A549 (cell line): Measurements from ENCODE around the gene NCCRP1. TPM values are rescaled to one million over a fixed set of nuclear protein-coding genes. Genes with fewer than 3 reads are reported as not detected.
A peak's percentile ranks its signal among the peaks of the same experiment; 100 is the strongest.

Source experiments
- ATAC-seq, 2 experiments: fragments of 200-7000 bp in 1 of 2; fragments of >200 bp in 1 of 2; cut with Nextera tagmentation in 1 of 2; cut with Tn5 transposase in 1 of 2; 3 replicates each; pipeline versions ENCODE4 v1.8.0 to v1.9.1; 2018 to 2020; ENCODE audit warnings: mild to moderate bottlenecking in 1 of 2, moderate library complexity in 1 of 2
- CTCF ChIA-PET: fragments of 300-600 bp; sonication (Branson Sonifier 250); formaldehyde crosslinking; extraction: SDS; loops from one replicate; lab custom pipeline; 2021; ENCODE audit warnings: antibody characterized with exemption, inconsistent platforms; lab: Yijun Ruan, JAX
- POLR2A ChIA-PET: fragments of 350-600 bp; formaldehyde crosslinking; extraction: SDS; loops from one replicate; lab custom pipeline; 2021; ENCODE audit warnings: antibody characterized with exemption, inconsistent platforms; lab: Yijun Ruan, JAX
- DNase-seq, 2 experiments: peaks; one replicate each; pipeline versions ENCODE4 v3.0.0 to v3.0.0-alpha.2; 2011 to 2016; ENCODE audit warnings: low read depth in 1 of 2, low spot score in 1 of 2
- FAIRE-seq: peaks from 2 replicates; lab custom pipeline; 2011; peaks lifted over from hg19 to GRCh38; lab: Jason Lieb, UNC
- H3K27ac ChIP-seq, 2 experiments: fragments of >200 bp; sonication (Bioruptor Twin); formaldehyde crosslinking; 3 replicates each; pipeline ENCODE4 v1.5.1; 2016 to 2017
- H3K4me1 ChIP-seq: fragments of >200 bp; sonication (Bioruptor Twin); formaldehyde crosslinking; 3 replicates; pipeline ENCODE4 v1.6.1; 2016
- H3K4me2 ChIP-seq: fragments of >200 bp; sonication (Bioruptor Twin); formaldehyde crosslinking; 3 replicates; pipeline ENCODE4 v1.6.1; 2016
- H3K4me3 ChIP-seq: fragments of >200 bp; sonication (Bioruptor Twin); formaldehyde crosslinking; 3 replicates; pipeline ENCODE4 v1.5.1; 2016
- H3K9me3 ChIP-seq: fragments of >200 bp; sonication (Bioruptor Twin); formaldehyde crosslinking; 3 replicates; pipeline ENCODE4 v1.6.1; 2016
- BCL3 ChIP-seq: fragments of >200 bp; sonication (Bioruptor Twin); formaldehyde crosslinking; IDR thresholded peaks from 3 replicates; pipeline ENCODE4 v1.6.1; 2016
- CBX8 ChIP-seq: fragments of 200-600 bp; sonication (generic); IDR thresholded peaks from 2 replicates; pipeline ENCODE4 v1.6.1; 2016
- ESRRA ChIP-seq: fragments of 150-350 bp; IDR thresholded peaks from 2 replicates; pipeline ENCODE4 v1.6.1; 2014; ENCODE audit warnings: mild to moderate bottlenecking, low read length, borderline replicate concordance
- FOSL2 ChIP-seq, 2 experiments: fragments of 450-650 bp in 1 of 2; fragments of >200 bp in 1 of 2; sonication (Bioruptor Twin) in 1 of 2; formaldehyde crosslinking; IDR thresholded peaks; 2 replicates each; pipeline versions ENCODE4 v1.5.0 to v1.6.1; 2016 to 2020; ENCODE audit warnings: mild to moderate bottlenecking in 1 of 2, moderate library complexity in 1 of 2
- FOXS1 ChIP-seq: fragments of 250-450 bp; sonication (Bioruptor Pico); IDR thresholded peaks from 2 replicates; pipeline ENCODE4 v1.5.0; 2020; ENCODE audit warnings: mild to moderate bottlenecking, moderate library complexity
- HDAC2 ChIP-seq: fragments of 200-600 bp; sonication (generic); IDR thresholded peaks from 2 replicates; pipeline ENCODE4 v1.6.1; 2016
- HOXA7 ChIP-seq: fragments of 250-450 bp; sonication (Bioruptor Pico); IDR thresholded peaks from 2 replicates; pipeline ENCODE4 v1.5.0; 2020; ENCODE audit warnings: mild to moderate bottlenecking, moderate library complexity
- NR3C1 ChIP-seq: fragments of >200 bp; sonication (Bioruptor Twin); formaldehyde crosslinking; IDR thresholded peaks from 3 replicates; pipeline ENCODE4 v1.6.1; 2017
- POLR2A ChIP-seq: IDR thresholded peaks from 2 replicates; pipeline ENCODE4 v1.6.1; 2012; ENCODE audit warnings: mild to moderate bottlenecking, low read length
- POLR2AphosphoS2 ChIP-seq: conservative IDR thresholded peaks from 2 replicates; pipeline ENCODE4 v1.6.1; 2012; ENCODE audit warnings: low read length, improper control_type of control experiment, inconsistent platforms
- SMC3 ChIP-seq: fragments of >200 bp; sonication (Bioruptor Twin); formaldehyde crosslinking; IDR thresholded peaks from 3 replicates; pipeline ENCODE4 v1.6.1; 2018; ENCODE audit warnings: inconsistent platforms
- USF2 ChIP-seq: fragments of 450-650 bp; IDR thresholded peaks from 2 replicates; pipeline ENCODE4 v1.6.1; 2014; ENCODE audit warnings: antibody characterized with exemption
- WGBS: methylation state at CpG from one replicate; pipeline ENCODE4 v1.1.6; 2017; ENCODE audit errors: missing lambda C conversion rate; 5-methylcytosine and 5-hydroxymethylcytosine counted together
- polyA plus RNA-seq, 4 experiments: library from polyadenylated mRNA; depleted of rRNA in 3 of 4; stranded (reverse); fragments of >200 nt; fragmentation: RNase III in 1 of 4; extraction: RNeasy Plus Mini Kit Qiagen cat#74134 plus additional on column Dnase treatment in 1 of 4; gene quantifications; 2 replicates in 3 of 4; 3 replicates in 1 of 4; pipeline ENCODE4 v1.2.3, GENCODE V29; 2011 to 2017

NCCRP1 gene
- polyA plus RNA-seq, 2 of the 4 experiments (the other 2 are of a cell fraction), result 0.90 to 0.99 TPM

- Histone ChIP-seq H3K4me2 (no peak overlapping the region), H3K4me1 (peaks cover 15% of the 10 kb centered on the region), H3K4me3 (no peak overlapping the region), H3K27ac (peak overlapping the region in 1 of 2 experiments; percentile 22; a peak in 2 of 6 replicates), H3K9me3 (no peaks in the 10 kb centered on the region)
- WGBS, result 83% methylated on average over 23 of the region's 24 CpGs
- POLR2A ChIA-PET, result no interaction called here
- no peak for FAIRE-seq
- TF ChIP-seq ESRRA, result no peak
- TF ChIP-seq BCL3, result no peak
- CTCF ChIA-PET, result interaction anchor here (0.8 to 4.3 kb wide), 14 partner anchors 8 to 204 kb away, joined by 3 to 26 read pairs (median 5); no protein-coding TSS in a partner anchor
- DNase-seq, result no peak
- peak; percentile 17 to 37; a peak in 4 of 6 replicates for ATAC-seq
These were observed 30.0 kb upstream of the NCCRP1 start for GRCh38 chr19:39166571-39167391.

- Histone ChIP-seq H3K4me3 (no peak overlapping the region), H3K9me3 (no peaks in the 10 kb centered on the region), H3K4me1 (peaks cover 15% of the 10 kb centered on the region), H3K27ac (peak overlapping the region in 1 of 2 experiments; percentile 22; a peak in 2 of 6 replicates), H3K4me2 (no peak overlapping the region)
- CTCF ChIA-PET, result interaction anchor here (0.9 to 4.3 kb wide), 10 partner anchors 8 to 205 kb away, joined by 3 to 26 read pairs (median 6); no protein-coding TSS in a partner anchor
- no peak for DNase-seq
- FAIRE-seq, result no peak
- POLR2A ChIA-PET, result no interaction called here
- peak in 1 of 2 experiments; percentile 2; a peak in 1 of 6 replicates for ATAC-seq
- TF ChIP-seq POLR2AphosphoS2, result 0 out of 2 replicates have a peak, but pooled peaks have one; percentile 68
- TF ChIP-seq SMC3, result no peak
- WGBS, result 86% methylated on average over 25 of the region's 25 CpGs
These were observed 29.1 kb upstream of the NCCRP1 start for GRCh38 chr19:39167461-39168257.

- DNase-seq (no peak), FAIRE-seq (no peak), ATAC-seq (no peak)
- WGBS, result 91% methylated on average over 23 of the region's 23 CpGs
- ChIA-PET POLR2A (no interaction called here), CTCF (interaction anchor here (0.9 to 4.3 kb wide), 7 partner anchors 9 to 206 kb away, joined by 3 to 26 read pairs (median 8); no protein-coding TSS in a partner anchor)
- TF ChIP-seq POLR2A (no peak), CBX8 (no peak), FOSL2 (IDR thresholded peaks at IDR 0.05) (no peak), FOSL2 (CRISPR knock-in tag; IDR thresholded peaks at IDR 0.05) (no peak), HDAC2 (no peak)
- Histone ChIP-seq H3K4me2 (no peak overlapping the region), H3K4me3 (no peak overlapping the region), H3K27ac (no peak overlapping the region), H3K9me3 (no peaks in the 10 kb centered on the region), H3K4me1 (peaks cover 15% of the 10 kb centered on the region)
These were observed 28.3 kb upstream of the NCCRP1 start for GRCh38 chr19:39168258-39169142.

- FAIRE-seq, result no peak
- Histone ChIP-seq H3K4me1 (peaks cover 15% of the 10 kb centered on the region), H3K27ac (no peak overlapping the region), H3K4me3 (no peak overlapping the region), H3K9me3 (no peaks in the 10 kb centered on the region), H3K4me2 (no peak overlapping the region)
- TF ChIP-seq NR3C1 (no peak), FOXS1 (CRISPR knock-in tag) (no peak), HOXA7 (CRISPR knock-in tag) (no peak), USF2 (no peak)
- ChIA-PET CTCF (interaction anchor here (0.9 to 4.3 kb wide), 4 partner anchors 18 to 242 kb away, joined by 3 to 26 read pairs (median 6); partner anchors contain the start of gene PLEKHG2), POLR2A (no interaction called here)
- peak in 1 of 2 experiments; percentile 8; a peak in 2 of 6 replicates for ATAC-seq
- no peak for DNase-seq
- 90% methylated on average over 35 of the region's 36 CpGs for WGBS
These were observed 27.5 kb upstream of the NCCRP1 start for GRCh38 chr19:39169143-39169810.
